HG03469 (cell line): ENCODE results near the gene FOXN3.

Experiments used
- ATAC-seq: cut with Tn5 transposase; IDR thresholded peaks from one replicate; pipeline ENCODE4 v1.9.1; 2021; ENCODE audit warnings: mild to moderate bottlenecking, moderate library complexity, moderate number of reproducible peaks; ENCODE audit not compliant: unreplicated experiment

The FOXN3 gene

DNA sequence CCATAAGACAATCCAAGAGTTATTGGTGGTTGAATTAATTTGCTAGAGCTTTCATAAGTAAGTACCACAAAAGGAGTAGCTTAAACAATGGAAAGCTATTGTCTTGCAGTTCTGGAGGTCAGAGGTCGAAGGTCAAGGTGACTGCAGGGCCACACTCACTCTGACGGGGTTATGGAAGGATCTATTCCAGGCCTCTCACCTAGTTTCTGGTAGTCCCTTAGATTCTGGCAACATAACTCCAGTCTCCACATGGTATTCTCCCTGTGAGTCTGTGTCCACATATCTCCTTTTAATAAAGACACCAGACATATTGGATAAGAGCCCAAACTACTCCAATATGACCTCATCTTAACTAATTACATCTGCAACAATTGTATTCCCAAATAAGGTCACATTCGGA, 273.4 kb downstream of the FOXN3 start:
- ATAC-seq = no peak

DNA sequence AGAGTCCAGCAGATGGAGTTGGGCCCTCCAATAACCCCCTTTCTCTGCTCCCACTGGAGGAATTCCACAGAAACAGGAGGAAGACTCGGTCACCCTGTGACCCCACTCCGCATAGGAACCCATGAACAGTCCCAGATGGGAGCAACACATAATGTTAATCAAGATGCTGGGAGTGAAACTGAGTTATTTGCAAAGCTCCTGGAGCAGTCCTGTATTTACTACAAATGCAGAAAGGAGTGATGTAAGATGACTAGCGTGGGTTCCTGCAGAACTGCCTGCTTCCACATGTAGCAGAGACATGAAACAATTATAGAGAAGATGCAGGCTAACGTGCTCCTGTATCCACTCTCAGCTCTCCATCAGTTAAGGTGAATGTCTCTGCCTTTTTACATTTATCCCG, 274.7 kb downstream of the FOXN3 start:
- ATAC-seq = no peak

DNA sequence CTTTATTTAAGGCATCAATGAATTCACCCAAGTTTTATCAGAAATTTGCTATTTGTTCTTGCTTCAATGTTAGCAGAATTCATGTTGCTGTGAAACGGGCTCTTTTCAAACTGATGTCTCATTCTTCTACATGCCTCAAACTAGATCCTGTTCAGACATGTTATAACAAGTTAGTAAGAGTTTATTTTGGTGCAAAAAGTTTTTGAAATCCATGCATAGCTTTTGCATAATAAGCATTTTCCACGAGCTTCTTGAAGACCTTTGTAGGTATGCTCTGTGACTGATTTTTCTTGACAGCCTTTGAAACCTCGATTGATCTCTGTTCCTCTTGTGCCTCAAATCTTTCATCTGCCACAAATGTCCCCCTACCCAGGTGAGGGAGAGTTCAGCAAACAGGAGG, 275.2 kb downstream of the FOXN3 start:
- no peak for ATAC-seq

GRCh38 chr14:89140326-89140725, 276.7 kb downstream of the FOXN3 start:
- no peak for ATAC-seq

DNA sequence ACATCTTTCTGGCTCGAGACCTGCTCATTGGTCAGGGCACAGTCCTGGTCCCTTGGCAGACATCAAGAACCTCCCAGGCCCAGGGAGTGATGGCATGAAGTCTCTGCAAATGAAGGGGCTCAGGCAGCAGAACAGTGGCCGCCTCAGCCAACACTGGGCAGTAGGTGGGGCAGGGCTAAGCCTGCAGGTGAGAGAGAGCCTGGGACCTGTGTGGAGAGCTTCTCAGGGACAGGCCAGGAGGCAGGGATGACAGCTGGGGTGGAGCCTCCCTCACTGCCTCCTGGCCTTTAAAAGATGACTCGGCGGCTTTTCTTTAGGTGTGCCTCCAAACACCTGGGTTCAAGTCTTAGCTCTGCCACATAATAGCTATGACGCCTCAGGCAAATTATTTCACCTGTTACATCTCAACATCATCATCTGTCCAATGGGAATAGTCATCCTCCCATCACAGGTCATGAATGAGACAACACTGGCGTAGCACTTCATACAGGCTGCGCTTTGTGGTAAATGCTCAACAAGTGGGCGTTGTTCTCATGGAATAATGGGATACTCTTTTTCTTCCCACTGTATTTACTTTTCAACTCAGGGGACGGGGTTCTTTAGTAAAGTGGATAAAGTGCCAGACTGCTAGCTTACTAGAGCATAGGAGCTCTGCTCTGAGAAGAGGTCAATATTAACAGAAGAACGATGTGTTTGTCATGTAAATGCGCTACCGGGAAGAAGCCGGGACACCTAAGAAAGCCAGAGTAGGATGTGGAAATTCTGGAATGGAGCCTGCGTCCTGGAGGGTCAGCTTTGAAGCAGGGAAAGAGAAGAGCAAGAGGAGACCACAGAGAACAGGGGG, 277.4 kb downstream of the FOXN3 start:
- no peak for ATAC-seq

GRCh38 chr14:89138846-89139245, 278.2 kb downstream of the FOXN3 start:
- no peak for ATAC-seq

- ATAC-seq = no peak
Measured at GRCh38 chr14:89137526-89138163, 279.4 kb downstream of the FOXN3 start.

- no peak for ATAC-seq
Measured at GRCh38 chr14:89136587-89136986, 280.4 kb downstream of the FOXN3 start.

- no peak for ATAC-seq
Measured at GRCh38 chr14:89134640-89135039, 282.4 kb downstream of the FOXN3 start.

GRCh38 chr14:89131004-89131750, 285.9 kb downstream of the FOXN3 start:
- ATAC-seq = no peak

DNA sequence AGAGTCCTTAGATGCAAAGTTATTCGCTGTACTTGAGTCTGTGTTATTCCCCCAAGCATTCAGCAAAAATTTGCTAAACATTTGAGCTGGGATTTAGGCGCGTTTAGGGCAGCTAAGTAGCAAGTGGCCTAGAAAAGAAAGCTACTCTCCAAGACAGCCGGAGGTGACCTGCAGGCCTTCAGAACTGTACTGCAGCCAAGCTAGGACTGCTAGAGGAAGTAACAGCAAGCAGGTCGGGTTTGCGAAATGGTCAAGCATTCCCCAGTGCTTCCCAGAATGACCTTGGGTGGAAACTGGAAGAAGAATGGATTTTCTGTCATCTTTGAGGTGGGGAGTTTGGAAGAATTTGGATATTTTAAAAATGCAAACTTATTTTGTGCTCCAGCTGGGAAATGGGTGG, 287.5 kb downstream of the FOXN3 start:
- ATAC-seq = no peak

GRCh38 chr14:89128311-89129026, 288.6 kb downstream of the FOXN3 start:
- no peak for ATAC-seq

- no peak for ATAC-seq
Measured at GRCh38 chr14:89126461-89126860, 290.6 kb downstream of the FOXN3 start.

- no peak for ATAC-seq
Measured at GRCh38 chr14:89125216-89125615, 291.8 kb downstream of the FOXN3 start.

DNA sequence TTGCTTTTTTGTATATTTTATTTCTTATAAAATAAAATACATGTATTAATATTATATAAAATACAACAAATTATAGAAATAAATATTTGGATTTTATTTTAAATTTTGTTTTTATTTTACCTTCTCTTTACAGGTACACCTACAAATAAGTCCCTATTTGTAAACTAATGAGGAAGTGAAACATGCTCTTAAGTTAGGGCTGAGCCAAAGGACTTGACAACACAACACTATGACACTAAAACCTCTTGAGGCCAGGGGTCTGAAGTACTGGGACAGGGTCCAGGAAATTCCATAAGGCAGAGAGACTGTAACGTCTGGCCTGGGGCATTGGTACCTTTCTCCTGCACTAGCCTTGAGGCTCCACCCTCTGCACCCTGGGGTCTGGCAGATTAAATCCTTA, 293.2 kb downstream of the FOXN3 start:
- ATAC-seq = no peak

DNA sequence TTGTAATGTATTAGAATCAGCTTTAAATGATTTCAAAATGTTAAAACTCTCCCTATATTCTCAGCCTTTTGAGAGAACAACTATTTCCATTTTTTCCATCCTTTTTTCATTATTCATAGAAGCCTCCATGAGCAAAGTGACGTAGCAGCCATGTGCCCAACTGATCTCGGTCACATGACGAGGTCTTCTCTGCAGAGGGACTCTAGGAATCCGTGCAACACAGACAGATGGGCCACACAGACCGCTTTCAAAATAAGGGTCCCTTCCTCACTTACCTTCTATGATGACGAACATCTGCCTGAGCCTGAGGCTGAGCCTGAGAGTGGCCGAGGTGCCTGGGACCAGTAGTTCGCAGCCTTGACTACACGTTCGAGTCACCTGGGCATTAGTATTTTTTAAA, 293.8 kb downstream of the FOXN3 start:
- no peak for ATAC-seq

DNA sequence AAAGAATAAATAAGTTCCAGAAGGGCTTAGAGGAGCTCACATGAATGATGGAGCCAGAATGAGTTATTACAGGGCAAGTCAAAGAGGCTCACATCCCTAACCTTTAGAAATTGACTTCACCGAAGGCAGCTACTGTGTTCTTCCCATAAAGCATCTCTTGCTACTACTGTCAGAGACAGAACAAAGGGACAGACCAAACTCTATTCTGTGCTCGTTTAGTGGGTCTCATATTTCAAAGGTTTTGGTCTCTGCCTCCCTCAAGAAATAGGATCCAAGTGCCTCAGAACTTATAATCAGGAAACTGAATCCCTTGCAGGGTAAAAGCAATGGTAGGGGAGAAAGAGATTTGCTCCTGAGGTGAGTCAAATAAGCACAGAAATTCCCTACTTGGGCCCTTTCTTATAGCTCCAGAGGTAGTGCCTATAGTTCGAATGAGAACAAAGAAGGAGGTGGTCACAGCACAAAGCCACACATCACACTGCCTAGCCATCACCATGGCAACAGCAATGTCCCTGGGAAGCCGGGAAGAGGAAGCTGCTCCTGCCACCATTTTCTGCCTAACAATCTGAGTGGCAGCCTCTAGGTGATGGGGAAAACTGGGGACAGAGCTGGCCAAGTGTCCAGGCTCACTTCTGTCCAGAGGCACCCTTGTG, 294.9 kb downstream of the FOXN3 start:
- no peak for ATAC-seq

DNA sequence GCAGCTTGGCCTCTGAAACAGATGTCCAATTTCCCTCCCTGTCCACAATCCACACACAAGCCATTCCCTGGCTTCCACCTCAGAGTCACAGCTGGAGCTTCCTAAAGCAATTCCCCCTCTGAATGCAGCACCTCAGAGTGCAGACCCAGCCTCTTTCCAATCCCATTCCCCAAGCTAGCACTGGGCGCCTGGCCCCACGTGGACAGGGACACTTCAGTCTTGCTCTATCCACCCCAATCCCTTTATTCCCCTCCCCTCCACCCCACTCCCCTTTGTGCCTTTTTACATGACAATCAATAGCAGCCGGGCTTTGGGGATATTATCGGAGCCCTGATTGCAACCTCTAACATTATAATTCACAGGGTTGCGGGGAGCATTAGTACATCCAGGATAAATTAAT, 300.0 kb downstream of the FOXN3 start:
- ATAC-seq = no peak

DNA sequence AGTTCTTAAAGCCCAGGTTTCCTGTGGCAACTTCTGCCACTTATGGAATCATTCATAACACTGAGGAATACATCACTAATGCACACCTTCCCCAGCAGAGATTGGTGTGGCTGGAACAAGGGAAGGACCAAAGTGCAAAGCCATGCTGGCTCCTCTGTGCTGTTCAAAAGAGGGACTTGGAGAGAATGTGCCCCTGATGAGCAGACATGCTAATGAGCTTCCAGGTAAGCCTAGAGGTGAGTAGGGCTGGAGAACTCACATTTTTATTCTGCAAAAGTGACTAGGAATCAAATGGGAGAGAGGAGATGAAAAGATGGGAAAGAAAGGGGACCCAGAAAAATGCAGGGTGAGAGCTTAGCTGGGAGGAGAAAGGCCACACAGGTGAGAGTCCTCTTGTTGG, 302.9 kb downstream of the FOXN3 start:
- ATAC-seq = no peak

GRCh38 chr14:89112720-89113119, 304.3 kb downstream of the FOXN3 start:
- ATAC-seq = no peak
